ENCODE results near the gene PACRG. TPM values are rescaled to one million over a fixed set of nuclear protein-coding genes. Genes with fewer than 3 reads are reported as not detected.

PACRG gene
- total and polyA plus RNA-seq, 2 of the 4 experiments (the other 2 are of a cell fraction): not detected

GRCh38 chr6:163177007-163177406 is 449.2 kb downstream of the PACRG start:
- no peaks in the 10 kb centered on the region for H4K20me1 ChIP-seq (ENCODE audit: insufficient read depth, low read length)

More at GRCh38 chr6:163177007-163177406, 449.2 kb downstream of the PACRG start:
- H2BK20ac ChIP-seq (ENCODE audit: low read depth, low read length): no peak overlapping the region
- H2AFZ ChIP-seq (replicated peaks; ENCODE audit: low read length, poor library complexity): no peak overlapping the region
- H3K27me3 ChIP-seq (ENCODE audit: control insufficient read depth, insufficient read depth, low read length): no peaks in the 10 kb centered on the region
- peaks cover 10% of the 10 kb centered on the region for H3K9me3 ChIP-seq (ENCODE audit: control insufficient read depth, insufficient read depth, low read length)
- WGBS, 2 experiments (ENCODE audit: extremely low coverage in 2 of 2, insufficient read length in 1 of 2): 80% methylated on average over 1 of the region's 4 CpGs; no CpG with 5 or more reads in 1 of the 2 experiments
- H3K27ac ChIP-seq (ENCODE audit: insufficient read depth, low read length): no peak overlapping the region
- ChIA-PET CTCF (no interaction called here), POLR2A (ENCODE audit: unreplicated experiment) (no interaction called here)
- DNase-seq (no peak), ATAC-seq (ENCODE audit: low read depth) (no peak)
- H2BK120ac ChIP-seq (ENCODE audit: low read depth, low read length): no peak overlapping the region
- no peaks in the 10 kb centered on the region for H3K79me1 ChIP-seq (ENCODE audit: low read depth in 1 of 2, low read length in 2 of 2)
- no peak overlapping the region for H3K14ac ChIP-seq (replicated peaks; ENCODE audit: low read depth, low read length)
- no peak overlapping the region for H2AK5ac ChIP-seq (ENCODE audit: low read depth, low read length)
- no peak overlapping the region for H4K5ac ChIP-seq (ENCODE audit: low read depth, low read length)
- no peak overlapping the region for H3K23ac ChIP-seq (ENCODE audit: low read depth, low read length)
- H3K9me1 ChIP-seq (ENCODE audit: insufficient read depth, low read length): no peaks in the 10 kb centered on the region
- H3K4me2 ChIP-seq (ENCODE audit: low read depth, low read length): no peak overlapping the region
- H3K56ac ChIP-seq (ENCODE audit: extremely low read depth, insufficient read depth, low read length): no peak overlapping the region
- no peak overlapping the region for H3K4ac ChIP-seq (ENCODE audit: low read depth, low read length)
- H4K8ac ChIP-seq (ENCODE audit: low read depth in 2 of 2, low read length in 2 of 2): no peak overlapping the region
- no peak overlapping the region for H2BK15ac ChIP-seq (ENCODE audit: low read depth, low read length)
- H3K36me3 ChIP-seq (ENCODE audit: control insufficient read depth, insufficient read depth, low read length): no peaks in the 10 kb centered on the region
- in situ Hi-C loops (cut with MboI; ENCODE audit: low sequenced_read_pairs): no loop called here
- H2BK5ac ChIP-seq (ENCODE audit: low read depth, low read length, poor library complexity, severe bottlenecking): no peak overlapping the region
- H4K91ac ChIP-seq (ENCODE audit: insufficient read depth, low read depth, low read length): no peak overlapping the region
- no peaks in the 10 kb centered on the region for H3K4me1 ChIP-seq (ENCODE audit: control insufficient read depth, insufficient read depth, low read length)
- no peak overlapping the region for H3K18ac ChIP-seq (ENCODE audit: low read depth, low read length)
- intact Hi-C loops (cut with micrococcal nuclease): no loop called here
- BruUV-seq (replicated peaks): no TSS peak
- no peak for TF ChIP-seq USF2 (IDR thresholded peaks at IDR 0.05; ENCODE audit: low read depth, low read length)
- no peak for TF ChIP-seq MAFK (IDR thresholded peaks at IDR 0.05; ENCODE audit: low read depth, low read length)
- TF ChIP-seq MXI1 (IDR thresholded peaks at IDR 0.05; ENCODE audit: borderline replicate concordance, low read depth, low read length): no peak
- no peak for TF ChIP-seq CHD1 (IDR thresholded peaks at IDR 0.05; ENCODE audit: low read depth, low read length)
- no peak for TF ChIP-seq ELK1 (IDR thresholded peaks at IDR 0.05; ENCODE audit: borderline replicate concordance, low read depth, low read length)
- no peak for TF ChIP-seq CEBPB (IDR thresholded peaks at IDR 0.05; ENCODE audit: low read depth, low read length)
- no peak for TF ChIP-seq FOS (IDR thresholded peaks at IDR 0.05; ENCODE audit: low read depth, low read length)
- no peak for TF ChIP-seq RAD21 (IDR thresholded peaks at IDR 0.05; ENCODE audit: low read length)
- H2AK9ac ChIP-seq (replicated peaks; ENCODE audit: low read depth, low read length, poor library complexity): no peak overlapping the region
- dilution Hi-C loops (cut with HindIII; ENCODE audit: low sequenced_read_pairs, unreplicated experiment): no loop called here
- no peak overlapping the region for H3K4me3 ChIP-seq (ENCODE audit: insufficient read depth, low read depth, low read length)
- H3K9ac ChIP-seq (ENCODE audit: low read depth, low read length): no peak overlapping the region
